A673 (cell line): ENCODE results near the gene DRD4. TPM values are rescaled to one million over a fixed set of nuclear protein-coding genes. Genes with fewer than 3 reads are reported as not detected.

Source experiments
- BruUV-seq: library from RNA; stranded (reverse); fragments of 400-500 nt; replicated peaks from 2 replicates; lab custom pipeline; 2021; lab: Mats Ljungman, UMichigan
- CTCF ChIA-PET: fragments of 300-600 bp; sonication (Branson Sonifier 250); formaldehyde crosslinking; loops from one replicate; lab custom pipeline; 2022; ENCODE audit warnings: antibody characterized with exemption; lab: Charles Lee
- POLR2A ChIA-PET: fragments of 300-600 bp; sonication (Branson Sonifier 250); formaldehyde crosslinking; loops from one replicate; lab custom pipeline; 2022; ENCODE audit warnings: antibody characterized with exemption; ENCODE audit not compliant: low non-redundant PET; lab: Charles Lee
- DNase-seq: peaks from one replicate; pipeline ENCODE4 v3.0.0-alpha.2; 2015; ENCODE audit warnings: low spot score
- H3K27ac ChIP-seq: fragments of 200-600 bp; sonication (generic); 2 replicates; pipeline ENCODE4 v1.5.1; 2016; ENCODE audit warnings: mixed run types, low read depth, mild to moderate bottlenecking, mixed read lengths, antibody characterized with exemption, low read length; ENCODE audit not compliant: poor library complexity, severe bottlenecking
- H3K27me3 ChIP-seq: fragments of 200-600 bp; sonication (generic); replicated peaks from 2 replicates; pipeline ENCODE4 v1.6.1; 2017; ENCODE audit warnings: mixed run types, low read depth, mild to moderate bottlenecking, mixed read lengths, antibody characterized with exemption, low read length; ENCODE audit not compliant: insufficient read depth, poor library complexity
- H3K36me3 ChIP-seq: fragments of 200-600 bp; sonication (generic); 2 replicates; pipeline ENCODE4 v1.6.1; 2016; ENCODE audit warnings: mixed run types, mild to moderate bottlenecking, mixed read lengths, antibody characterized with exemption, low read length; ENCODE audit not compliant: insufficient read depth, poor library complexity, severe bottlenecking
- H3K4me1 ChIP-seq: fragments of 200-600 bp; sonication (generic); 2 replicates; pipeline ENCODE4 v1.6.1; 2017; ENCODE audit warnings: mixed run types, mild to moderate bottlenecking, mixed read lengths, antibody characterized with exemption, low read length; ENCODE audit not compliant: insufficient read depth, poor library complexity, severe bottlenecking
- H3K4me3 ChIP-seq: fragments of 200-600 bp; sonication (generic); 2 replicates; pipeline ENCODE4 v1.5.1; 2016; ENCODE audit warnings: low read depth, mixed run types, mild to moderate bottlenecking, mixed read lengths, low read length; ENCODE audit not compliant: poor library complexity, severe bottlenecking
- H3K9me3 ChIP-seq: fragments of 200-600 bp; sonication (generic); 2 replicates; pipeline ENCODE4 v1.6.1; 2016; ENCODE audit warnings: mixed run types, low read depth, mild to moderate bottlenecking, mixed read lengths, antibody characterized with exemption, low read length; ENCODE audit not compliant: poor library complexity, severe bottlenecking
- EZH2 ChIP-seq: fragments of 200-600 bp; sonication (generic); IDR thresholded peaks from 2 replicates; pipeline ENCODE4 v1.6.1; 2017; ENCODE audit warnings: borderline replicate concordance, low read depth, mild to moderate bottlenecking, mixed read lengths, antibody characterized with exemption, low read length; ENCODE audit not compliant: poor library complexity, severe bottlenecking
- intact Hi-C: fragments of 100-400 bp; cut with micrococcal nuclease; formaldehyde crosslinking; loops from one replicate; pipeline ENCODE4 v1.10.0; 2022; ENCODE audit not compliant: unreplicated experiment
- total RNA-seq: library from RNA; stranded (reverse); gene quantifications from 2 replicates; pipeline ENCODE4 v1.2.3, GENCODE V29; 2021
- TF ChIP-seq, protein P1 (sequence below): fragments of 300-800, 200-600 bp; sonication (generic); conservative IDR thresholded peaks from 2 replicates; pipeline ENCODE4 v1.5.1; 2017; ENCODE audit warnings: low read depth, mild to moderate bottlenecking, antibody characterized with exemption, low read length, moderate library complexity, mixed read lengths

The DRD4 gene
- total RNA-seq, 1 experiment from 2014 or later: 3.0 TPM

DNA sequence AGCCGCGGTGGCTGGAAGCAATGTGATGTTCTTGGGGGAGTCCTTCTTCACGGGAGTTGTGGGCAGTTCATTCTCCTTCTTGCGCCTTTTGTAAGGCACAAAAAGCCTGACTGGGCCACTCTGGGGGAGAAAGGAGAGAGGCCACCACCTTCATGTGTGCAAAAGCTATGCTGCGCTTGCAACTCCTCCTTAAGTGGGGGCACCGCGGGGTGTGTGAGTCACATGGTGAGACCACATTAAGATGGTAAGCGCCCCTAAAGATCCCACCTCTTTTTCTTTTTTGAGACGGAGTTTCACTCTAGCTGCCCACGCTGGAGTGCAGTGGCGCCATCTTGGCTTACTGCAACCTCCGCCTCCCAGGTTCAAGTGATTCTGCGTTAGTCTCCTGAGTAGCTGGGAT, 43.9 kb downstream of the DRD4 start:
- Histone ChIP-seq H3K9me3 (no peaks in the 10 kb centered on the region), H3K36me3 (peaks cover 35% of the 10 kb centered on the region), H3K4me3 (no peak overlapping the region), H3K27ac (no peak overlapping the region), H3K4me1 (no peaks in the 10 kb centered on the region), H3K27me3 (no peaks in the 10 kb centered on the region)
- POLR2A ChIA-PET: no interaction called here
- intact Hi-C loops: no loop called here
- CTCF ChIA-PET: no interaction called here
- DNase-seq: no peak
- TF ChIP-seq EZH2: no peak
- no TSS peak for BruUV-seq

DNA sequence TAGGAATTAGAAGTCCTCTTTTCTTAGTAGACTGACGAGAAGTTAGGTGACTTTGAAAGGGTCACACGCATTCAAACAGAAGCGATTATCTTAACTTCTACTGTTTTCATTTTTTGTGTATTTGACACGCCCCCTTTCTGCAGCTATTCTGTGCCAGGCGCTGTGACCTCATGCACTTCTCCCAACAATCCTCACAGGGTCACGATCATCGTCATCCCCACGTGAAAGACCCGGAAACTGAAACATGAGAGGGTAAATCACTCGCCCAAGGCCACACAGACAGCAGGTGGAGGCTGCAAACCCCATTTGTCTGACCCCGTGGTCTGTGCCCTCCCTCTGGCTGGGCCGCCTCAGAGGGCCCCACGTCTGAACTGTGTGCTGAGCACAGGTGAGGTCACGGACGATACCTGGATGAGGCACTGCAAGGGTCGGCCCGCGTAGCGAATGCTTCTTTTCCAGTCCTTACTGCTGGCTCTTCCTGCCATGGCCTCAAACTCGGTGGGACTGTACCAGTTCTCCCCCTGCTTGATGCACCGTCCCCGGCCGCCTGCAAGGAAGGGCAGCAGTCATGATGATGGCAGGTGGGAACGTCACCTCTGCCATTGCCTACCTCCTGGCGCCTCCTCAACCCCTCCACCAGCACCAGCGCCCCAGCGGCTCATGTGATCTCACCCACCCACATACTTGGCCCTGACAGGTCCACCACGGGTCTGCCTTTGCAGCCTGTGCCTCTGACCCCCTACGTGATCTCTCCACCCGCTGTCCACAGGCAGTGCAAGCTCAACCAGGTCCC, 49.6 kb downstream of the DRD4 start:
- BruUV-seq: no TSS peak
- H3K36me3 ChIP-seq: peaks cover 49% of the 10 kb centered on the region

DNA sequence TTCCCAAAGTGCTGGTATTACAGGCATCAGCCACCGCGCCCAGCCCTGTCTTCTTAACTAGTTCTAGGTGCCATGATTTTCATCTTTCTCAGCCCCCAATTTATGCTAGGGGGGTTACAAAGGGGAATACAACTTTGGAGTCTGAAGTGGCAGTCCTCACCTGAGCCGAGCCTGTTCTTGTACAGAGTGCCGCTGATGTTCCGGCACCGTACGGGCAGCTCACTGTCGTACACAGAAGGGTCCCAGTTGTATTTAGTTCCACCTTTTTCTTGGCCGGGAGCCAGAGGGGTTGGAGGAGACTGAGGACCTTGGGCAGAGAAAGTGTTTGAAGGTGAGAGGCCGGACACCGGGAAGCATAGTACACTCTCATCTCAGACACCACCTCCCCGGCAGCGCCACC, 50.7 kb downstream of the DRD4 start:
- no peak for TF ChIP-seq EZH2
- TF ChIP-seq, protein P1, sequence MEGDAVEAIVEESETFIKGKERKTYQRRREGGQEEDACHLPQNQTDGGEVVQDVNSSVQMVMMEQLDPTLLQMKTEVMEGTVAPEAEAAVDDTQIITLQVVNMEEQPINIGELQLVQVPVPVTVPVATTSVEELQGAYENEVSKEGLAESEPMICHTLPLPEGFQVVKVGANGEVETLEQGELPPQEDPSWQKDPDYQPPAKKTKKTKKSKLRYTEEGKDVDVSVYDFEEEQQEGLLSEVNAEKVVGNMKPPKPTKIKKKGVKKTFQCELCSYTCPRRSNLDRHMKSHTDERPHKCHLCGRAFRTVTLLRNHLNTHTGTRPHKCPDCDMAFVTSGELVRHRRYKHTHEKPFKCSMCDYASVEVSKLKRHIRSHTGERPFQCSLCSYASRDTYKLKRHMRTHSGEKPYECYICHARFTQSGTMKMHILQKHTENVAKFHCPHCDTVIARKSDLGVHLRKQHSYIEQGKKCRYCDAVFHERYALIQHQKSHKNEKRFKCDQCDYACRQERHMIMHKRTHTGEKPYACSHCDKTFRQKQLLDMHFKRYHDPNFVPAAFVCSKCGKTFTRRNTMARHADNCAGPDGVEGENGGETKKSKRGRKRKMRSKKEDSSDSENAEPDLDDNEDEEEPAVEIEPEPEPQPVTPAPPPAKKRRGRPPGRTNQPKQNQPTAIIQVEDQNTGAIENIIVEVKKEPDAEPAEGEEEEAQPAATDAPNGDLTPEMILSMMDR: no peak
- no peak overlapping the region for H3K4me3 ChIP-seq
- CTCF ChIA-PET: no interaction called here
- H3K36me3 ChIP-seq: peaks cover 49% of the 10 kb centered on the region
- POLR2A ChIA-PET: no interaction called here
- no TSS peak for BruUV-seq
- intact Hi-C loops: no loop called here
- H3K27me3 ChIP-seq: no peaks in the 10 kb centered on the region
- H3K4me1 ChIP-seq: peaks cover 1% of the 10 kb centered on the region
- DNase-seq: no peak
- no peak overlapping the region for H3K27ac ChIP-seq
- H3K9me3 ChIP-seq: no peaks in the 10 kb centered on the region

More for the DNA sequence above, 49.6 kb downstream of the DRD4 start:
- CTCF ChIA-PET: no interaction called here
- no peak for DNase-seq
- Histone ChIP-seq H3K27me3 (no peaks in the 10 kb centered on the region), H3K4me1 (no peaks in the 10 kb centered on the region), H3K27ac (no peak overlapping the region), H3K4me3 (no peak overlapping the region), H3K9me3 (no peaks in the 10 kb centered on the region)
- TF ChIP-seq, protein P1: no peak
- TF ChIP-seq EZH2: no peak
- intact Hi-C loops: no loop called here
- POLR2A ChIA-PET: no interaction called here
